CD4-positive, alpha-beta T cell (primary cell): Measurements from ENCODE around the gene HOXA3. TPM values are rescaled to one million over a fixed set of nuclear protein-coding genes. Genes with fewer than 3 reads are reported as not detected.
A peak's percentile ranks its signal among the peaks of the same experiment; 100 is the strongest.

Source experiments
- ATAC-seq: fragments of 200-7000 bp; cut with Tn5 transposase; one replicate; pipeline ENCODE4 v1.10.0; 2022; ENCODE audit warnings: mild to moderate bottlenecking; ENCODE audit not compliant: poor library complexity
- CTCF ChIA-PET: fragments of 350-600 bp; sonication (Branson Sonifier 250); formaldehyde crosslinking; loops from one replicate; lab custom pipeline; 2021; ENCODE audit warnings: antibody characterized with exemption, inconsistent platforms; lab: Charles Lee
- POLR2A ChIA-PET: fragments of 350-600 bp; sonication (Branson Sonifier 250); formaldehyde crosslinking; loops from one replicate; lab custom pipeline; 2021; ENCODE audit warnings: antibody characterized with exemption, inconsistent platforms; lab: Charles Lee
- DNase-seq, 14 experiments: peaks; one replicate each; pipeline ENCODE4 v3.0.0-alpha.2; 2013 to 2020; ENCODE audit warnings: mixed read lengths in 2 of 14
- H3K27ac ChIP-seq, 2 donors: one replicate each; pipeline versions ENCODE4 v1.5.1 to v1.7.0; 2013; ENCODE audit warnings: low read length in 2 of 2, low read depth in 1 of 2, mild to moderate bottlenecking in 1 of 2
- H3K27me3 ChIP-seq, 2 experiments: 1 replicate in 1 of 2; 2 replicates in 1 of 2; pipeline versions ENCODE4 v1.6.1 to v1.7.0; 2013; ENCODE audit warnings: low read length in 2 of 2, control low read depth in 1 of 2, mild to moderate bottlenecking in 1 of 2, moderate library complexity in 1 of 2; ENCODE audit not compliant: insufficient read depth in 2 of 2, control insufficient read depth in 1 of 2
- H3K36me3 ChIP-seq: one replicate; pipeline ENCODE4 v1.6.1; 2013; ENCODE audit warnings: low read length, control low read depth; ENCODE audit not compliant: insufficient read depth
- H3K4me1 ChIP-seq: one replicate; pipeline ENCODE4 v1.6.1; 2013; ENCODE audit warnings: low read length, control low read depth; ENCODE audit not compliant: insufficient read depth
- H3K4me3 ChIP-seq: one replicate; pipeline ENCODE4 v1.5.1; 2013; ENCODE audit warnings: mild to moderate bottlenecking, low read length, moderate library complexity
- H3K9me3 ChIP-seq, 2 experiments: 1 replicate in 1 of 2; 2 replicates in 1 of 2; pipeline versions ENCODE4 v1.6.1 to v1.7.0; 2013; ENCODE audit warnings: low read length in 2 of 2, mild to moderate bottlenecking in 2 of 2, control low read depth in 1 of 2, moderate library complexity in 1 of 2; ENCODE audit not compliant: control insufficient read depth in 1 of 2, insufficient read depth in 1 of 2
- H3K27ac Mint-ChIP-seq: one replicate; pipeline ENCODE4 v1.8.0; 2020; ENCODE audit warnings: mixed read lengths
- H3K27me3 Mint-ChIP-seq: one replicate; pipeline ENCODE4 v1.8.0; 2021; ENCODE audit warnings: mixed read lengths
- H3K36me3 Mint-ChIP-seq: one replicate; pipeline ENCODE4 v1.8.0; 2021; ENCODE audit warnings: low read depth, mixed read lengths
- H3K4me1 Mint-ChIP-seq: one replicate; pipeline ENCODE4 v1.8.0; 2021; ENCODE audit warnings: low read depth, mixed read lengths
- H3K4me3 Mint-ChIP-seq: one replicate; pipeline ENCODE4 v1.8.0; 2020; ENCODE audit warnings: mild to moderate bottlenecking, mixed read lengths
- H3K9me3 Mint-ChIP-seq: one replicate; pipeline ENCODE4 v1.8.0; 2020; ENCODE audit warnings: mixed read lengths
- intact Hi-C, 2 experiments: fragments of 100-400 bp; cut with DNase I in 1 of 2; cut with micrococcal nuclease in 1 of 2; formaldehyde crosslinking; loops; one replicate each; pipeline versions ENCODE4 v1.15.1 to v1.9.0; 2023 to 2025; cut with DNase I, micrococcal nuclease
- total RNA-seq, 174 experiments: library from RNA in 2 of 174; stranded (reverse) in 2 of 174; gene quantifications; one replicate each; pipeline ENCODE4 v1.2.3 and lab custom pipeline; 2021 to 2026
- TF ChIP-seq, protein P1 (sequence below): fragments of 200-600 bp; IDR thresholded peaks from one replicate; pipeline ENCODE4 v1.8.0; 2022; ENCODE audit warnings: antibody characterized with exemption, mild to moderate bottlenecking

Gene HOXA3
- total RNA-seq, 2 experiments from 2014 or later: not detected

DNA sequence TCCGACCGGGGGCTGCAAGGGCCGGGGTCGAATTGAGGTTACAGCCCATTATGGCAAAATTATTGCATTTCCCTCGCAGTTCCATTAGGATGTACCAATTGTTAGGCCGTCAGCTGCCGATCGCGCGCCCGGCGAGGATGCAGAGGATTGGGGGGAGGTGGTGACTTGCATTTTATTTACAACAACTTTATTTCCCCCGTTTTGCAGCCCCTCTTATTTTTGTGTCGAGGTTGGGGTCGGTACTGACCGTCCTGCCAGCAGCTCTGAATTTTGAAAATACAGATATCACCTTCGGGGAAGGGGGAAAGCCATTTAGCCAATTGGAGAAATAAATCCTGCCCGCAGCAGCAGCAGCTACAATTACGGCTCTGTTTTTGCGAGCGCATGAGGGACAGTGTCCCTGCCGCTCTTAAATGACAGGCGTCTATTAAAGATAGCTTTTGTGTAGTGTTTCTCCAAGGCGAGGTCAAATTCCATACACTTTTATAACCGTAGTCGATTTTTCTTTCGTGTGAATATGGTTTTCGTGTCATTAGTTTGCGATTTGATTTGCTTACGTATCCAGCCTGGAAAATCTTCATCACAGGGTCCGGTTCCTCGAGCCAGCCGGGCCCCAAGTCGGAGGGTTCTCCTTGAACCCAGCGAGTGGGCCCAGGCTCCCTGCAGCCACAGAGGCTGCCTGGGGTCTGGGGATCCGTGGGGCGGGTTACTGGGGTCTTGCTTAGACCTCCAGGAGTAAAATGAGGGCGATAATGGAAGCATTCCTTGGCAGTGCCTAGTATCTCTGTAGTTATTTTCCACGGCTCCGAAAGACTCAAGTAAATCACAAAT, 8.2 kb downstream of the HOXA3 start:
- POLR2A ChIA-PET: no interaction called here
- H3K27ac ChIP-seq: no peak overlapping the region
- no peaks in the 10 kb centered on the region for H3K36me3 ChIP-seq
- Mint-ChIP-seq H3K4me3 (no peak overlapping the region), H3K36me3 (no peaks in the 10 kb centered on the region), H3K27ac (no peak overlapping the region), H3K4me1 (peaks cover 8% of the 10 kb centered on the region), H3K9me3 (no peaks in the 10 kb centered on the region), H3K27me3 (peaks cover 72% of the 10 kb centered on the region)
- no peak for DNase-seq
- no peak for ATAC-seq
- CTCF ChIA-PET: interaction anchor here (0.7 kb wide), 1 partner anchor 54 kb away, joined by 3 read pairs; no protein-coding TSS in a partner anchor
- intact Hi-C loops: no loop called here
- TF ChIP-seq, protein P1, sequence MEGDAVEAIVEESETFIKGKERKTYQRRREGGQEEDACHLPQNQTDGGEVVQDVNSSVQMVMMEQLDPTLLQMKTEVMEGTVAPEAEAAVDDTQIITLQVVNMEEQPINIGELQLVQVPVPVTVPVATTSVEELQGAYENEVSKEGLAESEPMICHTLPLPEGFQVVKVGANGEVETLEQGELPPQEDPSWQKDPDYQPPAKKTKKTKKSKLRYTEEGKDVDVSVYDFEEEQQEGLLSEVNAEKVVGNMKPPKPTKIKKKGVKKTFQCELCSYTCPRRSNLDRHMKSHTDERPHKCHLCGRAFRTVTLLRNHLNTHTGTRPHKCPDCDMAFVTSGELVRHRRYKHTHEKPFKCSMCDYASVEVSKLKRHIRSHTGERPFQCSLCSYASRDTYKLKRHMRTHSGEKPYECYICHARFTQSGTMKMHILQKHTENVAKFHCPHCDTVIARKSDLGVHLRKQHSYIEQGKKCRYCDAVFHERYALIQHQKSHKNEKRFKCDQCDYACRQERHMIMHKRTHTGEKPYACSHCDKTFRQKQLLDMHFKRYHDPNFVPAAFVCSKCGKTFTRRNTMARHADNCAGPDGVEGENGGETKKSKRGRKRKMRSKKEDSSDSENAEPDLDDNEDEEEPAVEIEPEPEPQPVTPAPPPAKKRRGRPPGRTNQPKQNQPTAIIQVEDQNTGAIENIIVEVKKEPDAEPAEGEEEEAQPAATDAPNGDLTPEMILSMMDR: no peak
- H3K4me1 ChIP-seq: peaks cover 13% of the 10 kb centered on the region
- H3K9me3 ChIP-seq: peaks cover 0 to 44% of the 10 kb centered on the region in 2 experiments
- peaks cover 38 to 69% of the 10 kb centered on the region in 2 experiments for H3K27me3 ChIP-seq
- H3K4me3 ChIP-seq: no peak overlapping the region

DNA sequence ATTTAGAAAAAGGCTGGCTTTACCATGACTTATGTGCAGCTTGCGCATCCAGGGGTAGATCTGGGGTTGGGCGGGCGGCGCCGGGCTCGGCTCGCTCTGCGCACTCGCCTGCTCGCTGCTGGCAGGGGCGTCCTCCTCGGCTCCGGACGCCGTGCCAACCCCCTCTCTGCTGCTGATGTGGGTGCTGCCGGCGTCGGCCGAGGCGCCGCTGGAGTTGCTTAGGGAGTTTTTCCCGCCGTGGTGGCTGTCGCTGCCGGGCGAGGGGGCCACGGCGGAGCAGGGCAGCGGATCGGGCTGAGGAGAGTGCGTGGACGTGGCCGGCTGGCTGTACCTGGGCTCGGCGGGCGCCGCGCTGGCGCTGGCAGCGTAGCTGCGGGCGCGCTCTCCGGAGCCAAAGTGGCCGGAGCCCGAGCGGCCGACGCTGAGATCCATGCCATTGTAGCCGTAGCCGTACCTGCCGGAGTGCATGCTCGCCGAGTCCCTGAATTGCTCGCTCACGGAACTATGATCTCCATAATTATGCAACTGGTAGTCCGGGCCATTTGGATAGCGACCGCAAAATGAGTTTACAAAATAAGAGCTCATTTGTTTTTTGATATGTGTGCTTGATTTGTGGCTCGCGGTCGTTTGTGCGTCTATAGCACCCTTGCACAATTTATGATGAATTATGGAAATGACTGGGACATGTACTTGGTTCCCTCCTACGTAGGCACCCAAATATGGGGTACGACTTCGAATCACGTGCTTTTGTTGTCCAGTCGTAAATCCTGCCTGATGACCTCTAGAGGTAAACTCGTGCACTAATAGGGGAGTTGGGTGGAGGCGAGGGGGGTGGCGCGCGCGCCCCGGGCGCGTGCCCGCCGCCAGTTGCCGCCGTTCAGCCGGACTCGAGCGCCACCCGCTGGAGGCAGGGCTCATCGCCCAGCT, 9.1 kb downstream of the HOXA3 start, which contains the start of gene HOXA5:
HOXA5 (minus strand) TSS at position 659 of the 927 bp plus-strand sequence; CDS start at position 585, 74 bp downstream.
- ChIA-PET CTCF (interaction anchor here (0.7 kb wide), 1 partner anchor 53 kb away, joined by 3 read pairs; no protein-coding TSS in a partner anchor), POLR2A (no interaction called here)
- Mint-ChIP-seq H3K36me3 (no peaks in the 10 kb centered on the region), H3K9me3 (no peaks in the 10 kb centered on the region), H3K27ac (no peak within 1 kb of the TSS), H3K4me3 (no peak within 1 kb of the TSS), H3K27me3 (peaks cover 68% of the 10 kb centered on the region), H3K4me1 (peaks cover 4% of the 10 kb centered on the region)
- intact Hi-C loops: no loop called here
- DNase-seq (peak in 2 of 14 experiments; percentile 26 to 38), ATAC-seq (no peak)
- H3K4me3 ChIP-seq: no peak within 1 kb of the TSS
- peaks cover 0 to 39% of the 10 kb centered on the region in 2 experiments for H3K9me3 ChIP-seq
- peaks cover 11% of the 10 kb centered on the region for H3K4me1 ChIP-seq
- TF ChIP-seq, protein P1: no peak
- H3K27me3 ChIP-seq: peaks cover 29 to 67% of the 10 kb centered on the region in 2 experiments
- no peak within 1 kb of the TSS for H3K27ac ChIP-seq
- H3K36me3 ChIP-seq: no peaks in the 10 kb centered on the region

DNA sequence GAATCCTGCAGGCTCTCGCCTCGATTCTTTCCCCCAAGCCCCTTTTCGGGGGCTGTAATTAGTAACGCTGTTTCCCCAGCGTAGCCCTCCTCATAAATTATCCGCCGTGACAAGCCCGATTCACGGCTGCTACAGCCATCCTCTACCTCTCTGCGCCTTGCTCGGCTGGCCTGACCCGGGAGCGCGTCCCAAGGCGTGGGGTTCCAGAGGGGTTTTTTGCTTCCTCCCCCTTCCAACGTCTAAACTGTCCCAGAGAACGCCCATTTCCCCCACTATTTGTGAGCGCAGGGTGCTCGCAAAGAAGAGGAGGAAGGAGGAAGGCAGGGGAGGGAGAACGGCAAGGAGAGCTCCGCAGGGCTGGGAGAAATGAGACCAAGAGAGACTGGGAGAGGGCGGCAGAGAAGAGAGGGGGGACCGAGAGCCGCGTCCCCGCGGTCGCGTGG, 9.8 kb downstream of the HOXA3 start:
- H3K27ac ChIP-seq: no peak overlapping the region
- Mint-ChIP-seq H3K27me3 (peaks cover 70% of the 10 kb centered on the region), H3K4me3 (no peak overlapping the region), H3K4me1 (no peaks in the 10 kb centered on the region), H3K27ac (no peak overlapping the region), H3K9me3 (no peaks in the 10 kb centered on the region), H3K36me3 (no peaks in the 10 kb centered on the region)
- ATAC-seq (no peak), DNase-seq (no peak)
- ChIA-PET CTCF (no interaction called here), POLR2A (no interaction called here)
- peaks cover 4% of the 10 kb centered on the region for H3K4me1 ChIP-seq
- peaks cover 0 to 33% of the 10 kb centered on the region in 2 experiments for H3K9me3 ChIP-seq
- intact Hi-C loops: no loop called here
- TF ChIP-seq, protein P1: no peak
- H3K36me3 ChIP-seq: no peaks in the 10 kb centered on the region
- H3K4me3 ChIP-seq: no peak overlapping the region
- peaks cover 24 to 63% of the 10 kb centered on the region in 2 experiments for H3K27me3 ChIP-seq
